ENCODE measurements around the gene ARHGAP31.
A peak's percentile ranks its signal among the peaks of the same experiment; 100 is the strongest.
"Not testable (repeated sequence)": the region's sequence is repeated elsewhere in the genome, so short reads cannot be mapped to it uniquely, and the experiment has no call there.

ARHGAP31 gene

GRCh38 chr3:119349354-119350041 is 55.3 kb downstream of the ARHGAP31 start:
- DNase-seq (ENCODE audit: low read depth) = no peak
- no peak overlapping the region for H3K4me3 ChIP-seq (ENCODE audit: control insufficient read depth, low read depth, low read length)
- TF ChIP-seq CTCF (IDR thresholded peaks at IDR 0.05; ENCODE audit: control insufficient read depth, insufficient read depth, low read depth, low read length, missing control alignments) = no peak

GRCh38 chr3:119350114-119350513 is 55.9 kb downstream of the ARHGAP31 start:
- no peak for DNase-seq (ENCODE audit: low read depth)
- TF ChIP-seq CTCF (IDR thresholded peaks at IDR 0.05; ENCODE audit: control insufficient read depth, insufficient read depth, low read depth, low read length, missing control alignments) = no peak
- H3K4me3 ChIP-seq (ENCODE audit: control insufficient read depth, low read depth, low read length) = no peak overlapping the region

GRCh38 chr3:119351581-119351980 is 57.4 kb downstream of the ARHGAP31 start:
- no peak for TF ChIP-seq CTCF (IDR thresholded peaks at IDR 0.05; ENCODE audit: control insufficient read depth, insufficient read depth, low read depth, low read length, missing control alignments)
- DNase-seq (ENCODE audit: low read depth) = no peak
- H3K4me3 ChIP-seq (ENCODE audit: control insufficient read depth, low read depth, low read length) = no peak overlapping the region

- no peak for DNase-seq (ENCODE audit: low read depth)
- no peak for TF ChIP-seq CTCF (IDR thresholded peaks at IDR 0.05; ENCODE audit: control insufficient read depth, insufficient read depth, low read depth, low read length, missing control alignments)
- no peak overlapping the region for H3K4me3 ChIP-seq (ENCODE audit: control insufficient read depth, low read depth, low read length)
These were observed 57.9 kb downstream of the ARHGAP31 start for GRCh38 chr3:119352034-119352609.

- H3K4me3 ChIP-seq (ENCODE audit: control insufficient read depth, low read depth, low read length) = no peak overlapping the region
- DNase-seq (ENCODE audit: low read depth) = peak; percentile 42
- TF ChIP-seq CTCF (IDR thresholded peaks at IDR 0.05; ENCODE audit: control insufficient read depth, insufficient read depth, low read depth, low read length, missing control alignments) = peak; percentile 54
These were observed 58.8 kb downstream of the ARHGAP31 start for GRCh38 chr3:119352863-119353527.

- not testable (repeated sequence) for DNase-seq (ENCODE audit: low read depth); H3K4me3 ChIP-seq (ENCODE audit: control insufficient read depth, low read depth, low read length)
These were observed 61.4 kb downstream of the ARHGAP31 start for GRCh38 chr3:119355608-119356007.

GRCh38 chr3:119356646-119357045 is 62.5 kb downstream of the ARHGAP31 start:
- no peak for TF ChIP-seq CTCF (IDR thresholded peaks at IDR 0.05; ENCODE audit: control insufficient read depth, insufficient read depth, low read depth, low read length, missing control alignments)
- DNase-seq (ENCODE audit: low read depth) = no peak
- H3K4me3 ChIP-seq (ENCODE audit: control insufficient read depth, low read depth, low read length) = no peak overlapping the region
